WTC11 (cell line): ENCODE results near the gene CSNK1A1.

Experiments used
- CREM ChIP-seq: sonication (generic); formaldehyde crosslinking; IDR thresholded peaks from 2 replicates; pipeline ENCODE4 v1.8.1; 2022; ENCODE audit warnings: mild to moderate bottlenecking, missing genetic modification reagents, moderate library complexity
- ELF4 ChIP-seq: sonication (generic); formaldehyde crosslinking; IDR thresholded peaks from 2 replicates; pipeline ENCODE4 v1.8.1; 2022; ENCODE audit warnings: low read depth, mild to moderate bottlenecking, moderate library complexity, missing genetic modification reagents
- FOXP4 ChIP-seq: sonication (generic); formaldehyde crosslinking; IDR thresholded peaks from 2 replicates; pipeline ENCODE4 v1.8.0; 2022; ENCODE audit warnings: mild to moderate bottlenecking, missing genetic modification reagents
- JUN ChIP-seq: sonication (generic); formaldehyde crosslinking; IDR thresholded peaks from 2 replicates; pipeline ENCODE4 v1.8.0; 2023; ENCODE audit warnings: mild to moderate bottlenecking, missing genetic modification reagents
- TF ChIP-seq, protein P1 (sequence below): fragments of 200-600 bp; IDR thresholded peaks from 2 replicates; pipeline ENCODE4 v1.8.0; 2022; ENCODE audit warnings: antibody characterized with exemption

GRCh38 chr5:149489605-149490037 lies 61.6 kb downstream of the CSNK1A1 start:
- TF ChIP-seq FOXP4 (CRISPR knock-in tag) (no peak), CREM (no peak), ELF4 (CRISPR knock-in tag) (no peak), JUN (CRISPR knock-in tag) (no peak)
- TF ChIP-seq, protein P1, sequence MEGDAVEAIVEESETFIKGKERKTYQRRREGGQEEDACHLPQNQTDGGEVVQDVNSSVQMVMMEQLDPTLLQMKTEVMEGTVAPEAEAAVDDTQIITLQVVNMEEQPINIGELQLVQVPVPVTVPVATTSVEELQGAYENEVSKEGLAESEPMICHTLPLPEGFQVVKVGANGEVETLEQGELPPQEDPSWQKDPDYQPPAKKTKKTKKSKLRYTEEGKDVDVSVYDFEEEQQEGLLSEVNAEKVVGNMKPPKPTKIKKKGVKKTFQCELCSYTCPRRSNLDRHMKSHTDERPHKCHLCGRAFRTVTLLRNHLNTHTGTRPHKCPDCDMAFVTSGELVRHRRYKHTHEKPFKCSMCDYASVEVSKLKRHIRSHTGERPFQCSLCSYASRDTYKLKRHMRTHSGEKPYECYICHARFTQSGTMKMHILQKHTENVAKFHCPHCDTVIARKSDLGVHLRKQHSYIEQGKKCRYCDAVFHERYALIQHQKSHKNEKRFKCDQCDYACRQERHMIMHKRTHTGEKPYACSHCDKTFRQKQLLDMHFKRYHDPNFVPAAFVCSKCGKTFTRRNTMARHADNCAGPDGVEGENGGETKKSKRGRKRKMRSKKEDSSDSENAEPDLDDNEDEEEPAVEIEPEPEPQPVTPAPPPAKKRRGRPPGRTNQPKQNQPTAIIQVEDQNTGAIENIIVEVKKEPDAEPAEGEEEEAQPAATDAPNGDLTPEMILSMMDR, result no peak
